WTC11 (cell line): ENCODE measurements around the gene OTOG.

ENCODE experiments used
- TF ChIP-seq, protein P1 (sequence below): sonication (generic); formaldehyde crosslinking; IDR thresholded peaks from 2 replicates; pipeline ENCODE4 v1.8.1; 2022; ENCODE audit warnings: mild to moderate bottlenecking, missing genetic modification reagents, moderate library complexity, borderline replicate concordance
- TF ChIP-seq, protein P2 (sequence below): fragments of 200-600 bp; IDR thresholded peaks from 2 replicates; pipeline ENCODE4 v1.8.0; 2022; ENCODE audit warnings: antibody characterized with exemption

GRCh38 chr11:17535488-17535887 lies 11.6 kb upstream of the OTOG start:
- TF ChIP-seq, protein P1, sequence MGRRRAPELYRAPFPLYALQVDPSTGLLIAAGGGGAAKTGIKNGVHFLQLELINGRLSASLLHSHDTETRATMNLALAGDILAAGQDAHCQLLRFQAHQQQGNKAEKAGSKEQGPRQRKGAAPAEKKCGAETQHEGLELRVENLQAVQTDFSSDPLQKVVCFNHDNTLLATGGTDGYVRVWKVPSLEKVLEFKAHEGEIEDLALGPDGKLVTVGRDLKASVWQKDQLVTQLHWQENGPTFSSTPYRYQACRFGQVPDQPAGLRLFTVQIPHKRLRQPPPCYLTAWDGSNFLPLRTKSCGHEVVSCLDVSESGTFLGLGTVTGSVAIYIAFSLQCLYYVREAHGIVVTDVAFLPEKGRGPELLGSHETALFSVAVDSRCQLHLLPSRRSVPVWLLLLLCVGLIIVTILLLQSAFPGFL (CRISPR knock-in tag) = no peak
- TF ChIP-seq, protein P2, sequence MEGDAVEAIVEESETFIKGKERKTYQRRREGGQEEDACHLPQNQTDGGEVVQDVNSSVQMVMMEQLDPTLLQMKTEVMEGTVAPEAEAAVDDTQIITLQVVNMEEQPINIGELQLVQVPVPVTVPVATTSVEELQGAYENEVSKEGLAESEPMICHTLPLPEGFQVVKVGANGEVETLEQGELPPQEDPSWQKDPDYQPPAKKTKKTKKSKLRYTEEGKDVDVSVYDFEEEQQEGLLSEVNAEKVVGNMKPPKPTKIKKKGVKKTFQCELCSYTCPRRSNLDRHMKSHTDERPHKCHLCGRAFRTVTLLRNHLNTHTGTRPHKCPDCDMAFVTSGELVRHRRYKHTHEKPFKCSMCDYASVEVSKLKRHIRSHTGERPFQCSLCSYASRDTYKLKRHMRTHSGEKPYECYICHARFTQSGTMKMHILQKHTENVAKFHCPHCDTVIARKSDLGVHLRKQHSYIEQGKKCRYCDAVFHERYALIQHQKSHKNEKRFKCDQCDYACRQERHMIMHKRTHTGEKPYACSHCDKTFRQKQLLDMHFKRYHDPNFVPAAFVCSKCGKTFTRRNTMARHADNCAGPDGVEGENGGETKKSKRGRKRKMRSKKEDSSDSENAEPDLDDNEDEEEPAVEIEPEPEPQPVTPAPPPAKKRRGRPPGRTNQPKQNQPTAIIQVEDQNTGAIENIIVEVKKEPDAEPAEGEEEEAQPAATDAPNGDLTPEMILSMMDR = no peak
